SK-N-MC (cell line): Measurements from ENCODE around the gene ZMIZ1.

Source experiments
- DNase-seq: peaks from one replicate; pipeline ENCODE4 v3.0.0-alpha.2; 2011; ENCODE audit warnings: low read depth, low spot score
- H3K27ac ChIP-seq: fragments of 200-600 bp; sonication (generic); 2 replicates; pipeline ENCODE4 v1.5.1; 2016; ENCODE audit warnings: mixed run types
- H3K36me3 ChIP-seq: fragments of 200-600 bp; sonication (generic); 2 replicates; pipeline ENCODE4 v1.6.1; 2017; ENCODE audit warnings: antibody characterized with exemption, low read length, mixed read lengths; ENCODE audit not compliant: insufficient read depth
- H3K4me3 ChIP-seq: fragments of 200-600 bp; sonication (generic); 2 replicates; pipeline ENCODE4 v1.5.1; 2016
- H3K9ac ChIP-seq: fragments of 200-600 bp; sonication (generic); 2 replicates; pipeline ENCODE4 v1.8.0; 2017; ENCODE audit warnings: mixed run types, mixed read lengths; ENCODE audit not compliant: insufficient read length
- H3K9me3 ChIP-seq: fragments of 200-600 bp; sonication (generic); 2 replicates; pipeline ENCODE4 v1.6.1; 2017; ENCODE audit warnings: low read depth, mild to moderate bottlenecking, antibody characterized with exemption, low read length, moderate library complexity, mixed read lengths
- EZH2 ChIP-seq: fragments of 200-600 bp; sonication (generic); IDR thresholded peaks from one replicate; pipeline ENCODE4 v1.6.1; 2017; ENCODE audit warnings: antibody characterized with exemption
- FOXP2 ChIP-seq: optimal IDR thresholded peaks from 2 replicates; pipeline ENCODE3; 2011; ENCODE audit warnings: mild to moderate bottlenecking, moderate library complexity; ENCODE audit not compliant: insufficient read depth; ENCODE audit errors: extremely low read length, control extremely low read depth
- POLR2AphosphoS5 ChIP-seq: IDR thresholded peaks from 2 replicates; pipeline ENCODE4 v1.6.1; 2012; ENCODE audit warnings: mild to moderate bottlenecking, low read depth, low read length, borderline replicate concordance

The ZMIZ1 gene

GRCh38 chr10:79068562-79069324 lies at the start of gene ZMIZ1:
Gene ZMIZ1 (plus strand): TSS chr10:79068966. CDS start chr10:79201633, 132,667 bp downstream.
- Histone ChIP-seq H3K36me3 (no peaks in the 10 kb centered on the region), H3K9me3 (no peaks in the 10 kb centered on the region), H3K4me3 (peak within 1 kb of the TSS; percentile 80), H3K9ac (no peak within 1 kb of the TSS), H3K27ac (no peak within 1 kb of the TSS)
- TF ChIP-seq EZH2 (no peak), POLR2AphosphoS5 (no peak), FOXP2 (no peak)
- peak; percentile 14 for DNase-seq

- Histone ChIP-seq H3K36me3 (no peaks in the 10 kb centered on the region), H3K9me3 (no peaks in the 10 kb centered on the region), H3K4me3 (no peak overlapping the region), H3K27ac (no peak overlapping the region), H3K9ac (no peak overlapping the region)
- DNase-seq, result no peak
- TF ChIP-seq EZH2 (no peak), FOXP2 (no peak), POLR2AphosphoS5 (no peak)
These were observed 49.2 kb upstream of the ZMIZ1 start for GRCh38 chr10:79019441-79020014.

GRCh38 chr10:79020015-79020491 lies 48.7 kb upstream of the ZMIZ1 start:
- Histone ChIP-seq H3K36me3 (no peaks in the 10 kb centered on the region), H3K9ac (no peak overlapping the region), H3K27ac (no peak overlapping the region), H3K4me3 (no peak overlapping the region), H3K9me3 (no peaks in the 10 kb centered on the region)
- no peak for TF ChIP-seq EZH2
- TF ChIP-seq POLR2AphosphoS5, result no peak
- no peak for TF ChIP-seq FOXP2
- no peak for DNase-seq

GRCh38 chr10:79020605-79021004 lies 48.2 kb upstream of the ZMIZ1 start:
- H3K9ac ChIP-seq, result no peak overlapping the region
- no peak for DNase-seq
- H3K36me3 ChIP-seq, result no peaks in the 10 kb centered on the region
- H3K4me3 ChIP-seq, result no peak overlapping the region
- no peak overlapping the region for H3K27ac ChIP-seq
- TF ChIP-seq EZH2, result no peak
- no peak for TF ChIP-seq FOXP2
- H3K9me3 ChIP-seq, result no peaks in the 10 kb centered on the region

GRCh38 chr10:79021331-79021907 lies 47.3 kb upstream of the ZMIZ1 start:
- DNase-seq, result no peak
- Histone ChIP-seq H3K36me3 (no peaks in the 10 kb centered on the region), H3K27ac (no peak overlapping the region), H3K4me3 (no peak overlapping the region), H3K9me3 (no peaks in the 10 kb centered on the region), H3K9ac (no peak overlapping the region)
- TF ChIP-seq FOXP2 (no peak), EZH2 (no peak), POLR2AphosphoS5 (no peak)

GRCh38 chr10:79021948-79022499 lies 46.7 kb upstream of the ZMIZ1 start:
- Histone ChIP-seq H3K9ac (no peak overlapping the region), H3K27ac (no peak overlapping the region)
- TF ChIP-seq EZH2, result no peak

GRCh38 chr10:79022565-79023230 lies 46.1 kb upstream of the ZMIZ1 start:
- no peaks in the 10 kb centered on the region for H3K9me3 ChIP-seq
- no peak overlapping the region for H3K4me3 ChIP-seq
- no peak for DNase-seq
- TF ChIP-seq POLR2AphosphoS5, result no peak
- no peak for TF ChIP-seq EZH2
- TF ChIP-seq FOXP2, result no peak
- no peak overlapping the region for H3K27ac ChIP-seq
- H3K9ac ChIP-seq, result no peak overlapping the region
- no peaks in the 10 kb centered on the region for H3K36me3 ChIP-seq

More at GRCh38 chr10:79021948-79022499, 46.7 kb upstream of the ZMIZ1 start:
- no peak for DNase-seq
- no peak overlapping the region for H3K4me3 ChIP-seq
- no peaks in the 10 kb centered on the region for H3K36me3 ChIP-seq
- H3K9me3 ChIP-seq, result no peaks in the 10 kb centered on the region

GRCh38 chr10:79023240-79024162 lies 45.3 kb upstream of the ZMIZ1 start:
- H3K27ac ChIP-seq, result no peak overlapping the region
- H3K9ac ChIP-seq, result no peak overlapping the region
- H3K36me3 ChIP-seq, result no peaks in the 10 kb centered on the region
- no peak for DNase-seq
- H3K9me3 ChIP-seq, result no peaks in the 10 kb centered on the region
- TF ChIP-seq FOXP2 (no peak), EZH2 (no peak), POLR2AphosphoS5 (no peak)
- H3K4me3 ChIP-seq, result no peak overlapping the region
